GM23338 (cell line): ENCODE results near the gene GHR.

Experiments used
- CTCF ChIP-seq, 2 experiments: fragments of 200-600 bp in 1 of 2; sonication (generic) in 1 of 2; conservative IDR thresholded peaks; 2 replicates each; pipeline versions ENCODE4 v1.5.1 to v1.6.1; 2016 to 2017; ENCODE audit warnings: antibody characterized with exemption in 2 of 2, low read depth in 2 of 2, mild to moderate bottlenecking in 2 of 2, moderate library complexity in 1 of 2
- EZH2phosphoT487 ChIP-seq: fragments of 200-600 bp; sonication (generic); IDR thresholded peaks from one replicate; pipeline ENCODE4 v1.8.1; 2018; ENCODE audit warnings: antibody characterized with exemption; ENCODE audit not compliant: unreplicated experiment
- POLR2AphosphoS5 ChIP-seq: IDR thresholded peaks from 2 replicates; pipeline ENCODE4 v1.6.1; 2016; ENCODE audit warnings: antibody characterized with exemption, low read depth
- REST ChIP-seq: IDR thresholded peaks from one replicate; pipeline ENCODE4 v1.6.1; 2018; ENCODE audit warnings: antibody characterized with exemption; ENCODE audit not compliant: unreplicated experiment
- ZNF331 ChIP-seq: fragments of 250-450 bp; sonication (Bioruptor Pico); IDR thresholded peaks from 2 replicates; pipeline ENCODE4 v1.5.0; 2020; ENCODE audit warnings: low read depth, mild to moderate bottlenecking, moderate library complexity

- TF ChIP-seq ZNF331 (CRISPR knock-in tag) (no peak), CTCF (conservative IDR thresholded peaks at IDR 0.05; ENCODE audit: low read depth in 2 of 2) (no peak), EZH2phosphoT487 (no peak), REST (no peak), POLR2AphosphoS5 (no peak)
Observed at GRCh38 chr5:42598311-42598710, 175.1 kb downstream of the GHR start.
